GM12878 (cell line): ENCODE data around the gene PCSK1. TPM values are rescaled to one million over a fixed set of nuclear protein-coding genes. Genes with fewer than 3 reads are reported as not detected.

Experiments
- ATAC-seq: fragments of 200-7000 bp; cut with Tn5 transposase; 3 replicates; pipeline ENCODE4 v1.9.1; 2020; ENCODE audit warnings: mild to moderate bottlenecking, moderate library complexity
- BruUV-seq: library from RNA; stranded (reverse); fragments of 400-500 nt; replicated peaks from 2 replicates; lab custom pipeline; 2021; lab: Mats Ljungman, UMichigan
- CTCF ChIA-PET: fragments of 300-600 bp; sonication (Branson Sonifier 250); formaldehyde crosslinking; extraction: SDS; loops from one replicate; lab custom pipeline; 2021; ENCODE audit warnings: inconsistent platforms; lab: Yijun Ruan, JAX
- POLR2A ChIA-PET: fragments of 350-600 bp; formaldehyde crosslinking; extraction: SDS; loops from one replicate; lab custom pipeline; 2021; ENCODE audit warnings: inconsistent platforms; lab: Charles Lee
- RAD21 ChIA-PET: fragments of 300-600 bp; sonication (Branson Sonifier 250); formaldehyde crosslinking; loops from one replicate; lab custom pipeline; 2023; ENCODE audit warnings: antibody characterized with exemption; ENCODE audit not compliant: unreplicated experiment; lab: Charles Lee
- SMC1A ChIA-PET: fragments of 300-600 bp; sonication (Branson Sonifier 250); formaldehyde crosslinking; loops from one replicate; lab custom pipeline; 2023; ENCODE audit not compliant: unreplicated experiment, uncharacterized antibody; lab: Charles Lee
- DNase-seq: peaks from one replicate; pipeline ENCODE4 v3.0.0-alpha.2; 2011; ENCODE audit warnings: low read depth, low spot score
- FAIRE-seq: peaks from 3 replicates; lab custom pipeline; 2011; peaks lifted over from hg19 to GRCh38; lab: Jason Lieb, UNC
- H2AFZ ChIP-seq: 2 replicates; pipeline ENCODE4 v1.6.0; 2011; ENCODE audit warnings: low read depth, low read length, control low read depth; ENCODE audit not compliant: control insufficient read depth
- H3K27ac ChIP-seq: 2 replicates; pipeline ENCODE4 v1.5.1; 2011; ENCODE audit warnings: control low read depth; ENCODE audit not compliant: control insufficient read depth, insufficient read depth
- H3K27me3 ChIP-seq, 2 experiments: replicated peaks in 1 of 2; 2 replicates each; pipeline versions ENCODE4 v1.6.0 to v1.6.1; 2011; ENCODE audit warnings: low read length in 1 of 2; ENCODE audit not compliant: control insufficient read depth in 2 of 2, insufficient read depth in 2 of 2
- H3K36me3 ChIP-seq, 2 experiments: 2 replicates each; pipeline ENCODE4 v1.5.1; 2011; ENCODE audit warnings: low read length in 1 of 2; ENCODE audit not compliant: control insufficient read depth in 2 of 2, insufficient read depth in 2 of 2
- H3K4me1 ChIP-seq: 2 replicates; pipeline ENCODE4 v1.6.1; 2011; ENCODE audit warnings: mild to moderate bottlenecking, low read length, moderate library complexity, mixed read lengths; ENCODE audit not compliant: control insufficient read depth, insufficient read depth
- H3K4me2 ChIP-seq: 2 replicates; pipeline ENCODE4 v1.6.0; 2011; ENCODE audit warnings: control low read depth; ENCODE audit not compliant: control insufficient read depth, insufficient read depth
- H3K4me3 ChIP-seq: fragments of 200-600 bp; sonication (generic); 2 replicates; pipeline ENCODE4 v1.5.1; 2016
- H3K79me2 ChIP-seq: 2 replicates; pipeline ENCODE4 v1.6.0; 2011; ENCODE audit warnings: low read length; ENCODE audit not compliant: control insufficient read depth, insufficient read depth
- H3K9ac ChIP-seq: 2 replicates; pipeline ENCODE4 v1.8.0; 2011; ENCODE audit warnings: low read length, control low read depth, mixed read lengths; ENCODE audit not compliant: control insufficient read depth, insufficient read depth
- H3K9me3 ChIP-seq: replicated peaks from 3 replicates; pipeline ENCODE4 v1.5.1; 2011; ENCODE audit warnings: mild to moderate bottlenecking, low read length; ENCODE audit not compliant: control insufficient read depth, insufficient read depth
- H4K20me1 ChIP-seq: 2 replicates; pipeline ENCODE4 v1.6.0; 2011; ENCODE audit not compliant: control insufficient read depth, insufficient read depth
- ATF3 ChIP-seq: IDR thresholded peaks from 2 replicates; pipeline ENCODE4 v1.6.1; 2011; ENCODE audit warnings: low read depth, mild to moderate bottlenecking, low read length, moderate library complexity, borderline replicate concordance; ENCODE audit errors: extremely low read depth
- CREB1 ChIP-seq: IDR thresholded peaks from 2 replicates; pipeline ENCODE4 v1.6.1; 2012; ENCODE audit warnings: low read depth, mild to moderate bottlenecking, inconsistent platforms
- CTCF ChIP-seq, 3 experiments: IDR thresholded peaks in 2 of 3; conservative IDR thresholded peaks in 1 of 3; 2 replicates each; pipeline ENCODE4 v1.5.1; 2011; ENCODE audit warnings: low read depth in 3 of 3, low read length in 3 of 3, mild to moderate bottlenecking in 3 of 3, control low read depth in 2 of 3, moderate library complexity in 2 of 3, inconsistent platforms in 1 of 3, mixed read lengths in 1 of 3; ENCODE audit not compliant: control insufficient read depth in 2 of 3, insufficient read depth in 1 of 3; ENCODE audit errors: extremely low read depth in 1 of 3
- ELK1 ChIP-seq: IDR thresholded peaks from 2 replicates; pipeline ENCODE4 v1.6.1; 2012; ENCODE audit warnings: low read depth, low read length, improper control_type of control experiment
- HCFC1 ChIP-seq: fragments of 150-350 bp; IDR thresholded peaks from 2 replicates; pipeline ENCODE4 v1.6.1; 2014; ENCODE audit warnings: low read length
- IKZF1 ChIP-seq: fragments of 450-650 bp; conservative IDR thresholded peaks from 2 replicates; pipeline ENCODE4 v1.6.1; 2017; ENCODE audit warnings: antibody characterized with exemption, mild to moderate bottlenecking
- JUND ChIP-seq: IDR thresholded peaks from 2 replicates; pipeline ENCODE4 v1.6.1; 2012; ENCODE audit warnings: low read depth, mild to moderate bottlenecking, low read length, improper control_type of control experiment, moderate library complexity
- KLF5 ChIP-seq: fragments of 450-650 bp; IDR thresholded peaks from 2 replicates; pipeline ENCODE4 v1.6.1; 2014; ENCODE audit warnings: mild to moderate bottlenecking; ENCODE audit not compliant: partially characterized antibody
- LARP7 ChIP-seq: fragments of 450-650 bp; IDR thresholded peaks from 2 replicates; pipeline ENCODE4 v1.6.1; 2017; ENCODE audit warnings: mild to moderate bottlenecking
- NR2C2 ChIP-seq: IDR thresholded peaks from 2 replicates; pipeline ENCODE4 v1.6.1; 2011; ENCODE audit warnings: borderline replicate concordance, low read depth; ENCODE audit not compliant: control insufficient read depth, insufficient read length
- NR2F1 ChIP-seq: fragments of 450-650 bp; conservative IDR thresholded peaks from 2 replicates; pipeline ENCODE4 v1.6.1; 2017; ENCODE audit warnings: mild to moderate bottlenecking
- POLR2AphosphoS2 ChIP-seq: IDR thresholded peaks from 2 replicates; pipeline ENCODE4 v1.6.1; 2011; ENCODE audit warnings: low read depth, mild to moderate bottlenecking, low read length, improper control_type of control experiment, moderate library complexity
- RFX5 ChIP-seq: IDR thresholded peaks from 2 replicates; pipeline ENCODE4 v1.6.1; 2011; ENCODE audit warnings: low read depth, low read length, improper control_type of control experiment
- SRF ChIP-seq, 2 experiments: IDR thresholded peaks; 2 replicates each; pipeline ENCODE4 v1.6.1; 2011; ENCODE audit warnings: low read depth in 2 of 2, low read length in 2 of 2, mild to moderate bottlenecking in 1 of 2, moderate library complexity in 1 of 2
- SUPT20H ChIP-seq: IDR thresholded peaks from 2 replicates; pipeline ENCODE4 v1.6.1; 2011; ENCODE audit warnings: low read depth, mild to moderate bottlenecking, low read length, moderate library complexity, borderline replicate concordance; ENCODE audit not compliant: control insufficient read depth
- TARDBP ChIP-seq: IDR thresholded peaks from 2 replicates; pipeline ENCODE4 v1.6.1; 2016; ENCODE audit warnings: borderline replicate concordance
- ZBTB11 ChIP-seq: fragments of 450-650 bp; formaldehyde crosslinking; IDR thresholded peaks from 2 replicates; pipeline ENCODE4 v1.5.0; 2022; ENCODE audit warnings: mild to moderate bottlenecking, missing genetic modification characterization
- WGBS: methylation state at CpG from one replicate; pipeline ENCODE4 v1.1.6; 2016; ENCODE audit warnings: low lambda C conversion rate; ENCODE audit not compliant: insufficient replicate concordance, insufficient coverage; ENCODE audit errors: missing lambda C conversion rate; 5-methylcytosine and 5-hydroxymethylcytosine counted together
- in situ Hi-C: fragments of 300-500 bp; cut with MboI; formaldehyde crosslinking; loops from 9 replicates; pipeline ENCODE4 v1.14.3; 2018; ENCODE audit warnings: mixed read lengths
- intact Hi-C: fragments of 100-400 bp; cut with micrococcal nuclease; formaldehyde crosslinking; loops from one replicate; pipeline ENCODE4 v1.14.2; 2022; ENCODE audit not compliant: unreplicated experiment
- polyA plus RNA-seq, 11 experiments: library from polyadenylated mRNA; depleted of rRNA in 4 of 11; unstranded in 6 of 11; stranded (reverse) in 5 of 11; fragments of >200 nt; fragmentation: Nextera tagmentation in 4 of 11; fragmentation: Illumina TruSeq in 1 of 11; extraction: Ambion mirVana in 4 of 11; extraction: Trizol in 1 of 11; gene quantifications; 1 replicate in 1 of 11; 2 replicates in 10 of 11; pipeline versions ENCODE4 v1.2.1 to v1.2.3, GENCODE V29; 2011 to 2016; ENCODE audit warnings: inconsistent platforms in 2 of 11, missing spikeins in 2 of 11, low read depth in 1 of 11
- total RNA-seq, 4 experiments: library from RNA; depleted of rRNA in 3 of 4; stranded (reverse); fragments of >200 nt in 3 of 4; fragmentation: Illumina TruSeq in 1 of 4; extraction: Trizol in 1 of 4; gene quantifications; 2 replicates each; pipeline versions ENCODE4 v1.2.1 to v1.2.3, GENCODE V29; 2013 to 2021

Gene PCSK1
- total and polyA plus RNA-seq, 10 of the 15 experiments (the other 5 are each of a cell fraction or from before 2014, with no cell fraction given) = 0.03 to 0.24 (median 0.07) TPM; not detected in 4

- 50% methylated on average over 7 of the region's 7 CpGs for WGBS
- ChIA-PET SMC1A (no interaction called here), CTCF (no interaction called here)
- Histone ChIP-seq H4K20me1 (no peaks in the 10 kb centered on the region), H3K9me3 (no peaks in the 10 kb centered on the region), H3K9ac (no peak overlapping the region), H3K4me2 (no peak overlapping the region), H3K79me2 (no peaks in the 10 kb centered on the region), H3K27ac (no peak overlapping the region), H2AFZ (no peak overlapping the region)
- intact Hi-C loops = no loop called here
- TF ChIP-seq ELK1 (no peak), ZBTB11 (CRISPR knock-in tag) (no peak), CREB1 (no peak), JUND (no peak), CTCF (IDR thresholded peaks at IDR 0.05 in 2 of 3, conservative IDR thresholded peaks at IDR 0.05 in 1 of 3; ENCODE audit: control insufficient read depth in 2 of 3, extremely low read depth in 1 of 3, insufficient read depth in 1 of 3, low read depth in 3 of 3, low read length in 3 of 3) (no peak), POLR2AphosphoS2 (no peak), NR2C2 (no peak), ATF3 (no peak), RFX5 (no peak), KLF5 (no peak), SUPT20H (no peak), NR2F1 (no peak), SRF (IDR thresholded peaks at IDR 0.05; ENCODE audit: low read depth in 2 of 2, low read length in 2 of 2) (no peak), HCFC1 (no peak), IKZF1 (no peak), TARDBP (no peak), LARP7 (no peak)
- TF ChIP-seq, all 136 proteins: peak for 0
- no peak overlapping the region for H3K4me3 ChIP-seq
- FAIRE-seq (no peak), DNase-seq (no peak), ATAC-seq (no peak)
- BruUV-seq = no TSS peak
- no peaks in the 10 kb centered on the region for H3K4me1 ChIP-seq
- ChIA-PET POLR2A (no interaction called here), RAD21 (no interaction called here)
- H3K36me3 ChIP-seq = no peaks in the 10 kb centered on the region
- in situ Hi-C loops = no loop called here
- H3K27me3 ChIP-seq = no peaks in the 10 kb centered on the region
Measured at GRCh38 chr5:96410013-96410412, 23.0 kb downstream of the PCSK1 start.
